Loucy (cell line): ENCODE data around the gene IQCK.

Source experiments
- H2AFZ ChIP-seq: fragments of 200-600 bp; sonication (generic); 2 replicates; pipeline ENCODE4 v1.6.0; 2016; ENCODE audit warnings: antibody characterized with exemption, mild to moderate bottlenecking, low read length, moderate library complexity
- H3F3A ChIP-seq: fragments of 200-600 bp; 2 replicates; pipeline ENCODE4 v1.6.0; 2016; ENCODE audit warnings: antibody characterized with exemption, low read depth, mild to moderate bottlenecking
- H3K27me3 ChIP-seq: fragments of 200-600 bp; sonication (generic); 2 replicates; pipeline ENCODE4 v1.6.1; 2014; ENCODE audit warnings: low read length, mild to moderate bottlenecking; ENCODE audit not compliant: insufficient read depth, poor library complexity, severe bottlenecking
- H3K36me3 ChIP-seq: fragments of 200-600 bp; sonication (generic); 2 replicates; pipeline ENCODE4 v1.6.1; 2016; ENCODE audit warnings: low read length; ENCODE audit not compliant: insufficient read depth
- H3K4me1 ChIP-seq: fragments of 200-600 bp; sonication (generic); 2 replicates; pipeline ENCODE4 v1.5.1; 2014; ENCODE audit warnings: low read length, mild to moderate bottlenecking; ENCODE audit not compliant: insufficient read depth, poor library complexity, severe bottlenecking
- H3K4me2 ChIP-seq: fragments of 200-600 bp; sonication (generic); 2 replicates; pipeline ENCODE4 v1.6.0; 2014; ENCODE audit warnings: antibody characterized with exemption, low read length, low read depth, mild to moderate bottlenecking; ENCODE audit not compliant: poor library complexity, severe bottlenecking
- H3K4me3 ChIP-seq: fragments of 200-600 bp; sonication (generic); 2 replicates; pipeline ENCODE4 v1.5.1; 2014; ENCODE audit warnings: low read length, mild to moderate bottlenecking, mixed read lengths; ENCODE audit not compliant: poor library complexity, severe bottlenecking
- H3K79me2 ChIP-seq: fragments of 200-600 bp; sonication (generic); 2 replicates; pipeline ENCODE4 v1.6.1; 2014; ENCODE audit warnings: low read length; ENCODE audit not compliant: insufficient read depth
- H3K9ac ChIP-seq: fragments of 200-600 bp; sonication (generic); 2 replicates; pipeline ENCODE4 v1.6.0; 2014; ENCODE audit warnings: mild to moderate bottlenecking, low read depth, low read length, moderate library complexity; ENCODE audit not compliant: poor library complexity, severe bottlenecking
- H3K9me2 ChIP-seq: fragments of 200-600 bp; sonication (generic); replicated peaks from 2 replicates; pipeline ENCODE4 v1.6.1; 2016; ENCODE audit warnings: low read depth, low read length, mixed read lengths
- H3K9me3 ChIP-seq: fragments of 200-600 bp; sonication (generic); 2 replicates; pipeline ENCODE4 v1.6.1; 2014; ENCODE audit warnings: mild to moderate bottlenecking, antibody characterized with exemption, low read length, low read depth; ENCODE audit not compliant: insufficient read depth
- H4K20me1 ChIP-seq: fragments of 200-600 bp; sonication (generic); 2 replicates; pipeline ENCODE4 v1.6.0; 2014; ENCODE audit warnings: antibody characterized with exemption, low read length, mild to moderate bottlenecking; ENCODE audit not compliant: insufficient read depth, poor library complexity, severe bottlenecking
- CTCF ChIP-seq: fragments of 200-600 bp; sonication (generic); conservative IDR thresholded peaks from 2 replicates; pipeline ENCODE4 v1.5.1; 2014; ENCODE audit warnings: mild to moderate bottlenecking, antibody characterized with exemption, low read length
- EZH2phosphoT487 ChIP-seq: fragments of 200-600 bp; IDR thresholded peaks from 2 replicates; pipeline ENCODE4 v1.6.1; 2018; ENCODE audit warnings: antibody characterized with exemption, mild to moderate bottlenecking, moderate library complexity, borderline replicate concordance

IQCK gene

DNA sequence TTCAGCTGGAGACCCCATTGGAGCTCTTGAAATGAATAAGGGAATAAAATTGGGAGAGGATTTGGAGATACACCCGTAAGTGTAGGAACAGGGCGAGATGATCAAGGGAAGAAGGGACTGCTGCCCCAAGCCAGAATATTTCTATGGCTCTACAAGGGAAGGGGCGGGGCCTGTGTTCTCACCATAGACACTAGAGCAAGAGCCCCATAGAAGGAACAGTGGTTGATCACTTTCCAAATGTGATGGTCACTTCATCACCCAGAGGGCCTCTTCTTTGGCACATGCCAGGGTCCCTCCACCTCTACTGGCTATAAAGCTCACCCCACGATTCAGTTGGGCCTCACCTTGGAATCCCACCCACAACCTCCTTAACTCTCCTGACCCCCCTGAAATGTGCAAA, 141.5 kb downstream of the IQCK start:
- H3K4me2 ChIP-seq, result no peak overlapping the region

DNA sequence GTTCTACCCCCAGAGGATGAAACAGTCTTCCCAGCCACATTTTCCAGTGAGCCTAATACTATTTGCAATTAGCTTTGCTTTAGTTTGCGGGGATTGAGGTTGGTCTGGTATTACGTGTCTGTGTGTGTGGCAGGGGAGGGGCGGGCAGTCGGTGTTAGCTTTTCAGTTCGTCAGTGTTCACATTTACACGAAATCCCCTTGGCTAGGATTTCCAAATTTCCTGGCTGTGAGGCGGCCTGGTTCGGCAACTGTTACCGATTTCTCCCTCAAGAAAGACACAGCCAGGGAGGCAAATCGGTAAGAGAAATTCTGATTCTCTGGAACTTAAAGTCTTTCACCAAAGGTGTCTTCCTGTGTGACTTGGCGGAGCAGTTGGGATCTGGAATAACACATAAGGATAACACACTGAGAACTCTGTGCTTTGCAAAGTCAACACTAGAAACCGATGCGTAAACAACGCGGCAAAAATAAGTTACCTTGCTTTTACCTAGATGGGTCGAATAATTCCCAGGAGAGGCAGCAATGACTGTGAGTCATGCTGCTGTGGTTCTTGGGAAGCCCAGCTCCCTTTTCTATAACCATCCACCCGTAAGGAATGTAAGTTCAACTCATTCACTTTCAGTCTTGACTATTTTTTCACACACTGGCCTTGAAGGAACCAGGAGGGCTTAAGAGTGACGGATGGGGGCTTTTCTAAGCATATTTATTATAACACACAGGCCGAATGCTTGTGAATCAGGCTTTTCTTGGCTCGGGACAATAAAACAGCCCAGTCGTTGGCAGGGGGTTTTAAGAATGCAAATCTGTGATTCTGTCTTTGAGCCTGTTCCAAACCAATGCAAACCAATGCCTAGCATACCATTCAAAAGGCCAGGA, 142.3 kb downstream of the IQCK start:
- Histone ChIP-seq H3K36me3 (no peaks in the 10 kb centered on the region), H3K9ac (no peak overlapping the region), H2AFZ (no peak overlapping the region), H3K79me2 (no peaks in the 10 kb centered on the region), H3K4me1 (no peaks in the 10 kb centered on the region), H3F3A (no peaks in the 10 kb centered on the region), H3K4me3 (no peak overlapping the region), H4K20me1 (no peaks in the 10 kb centered on the region), H3K4me2 (no peak overlapping the region), H3K27me3 (no peaks in the 10 kb centered on the region), H3K9me2 (no peaks in the 10 kb centered on the region), H3K9me3 (peaks cover 2% of the 10 kb centered on the region; the same call in 1 of the 2 replicates)
- TF ChIP-seq EZH2phosphoT487 (no peak), CTCF (no peak)

More for the DNA sequence above, 141.5 kb downstream of the IQCK start:
- Histone ChIP-seq H4K20me1 (no peaks in the 10 kb centered on the region), H3F3A (no peaks in the 10 kb centered on the region), H3K79me2 (no peaks in the 10 kb centered on the region), H3K9me2 (no peaks in the 10 kb centered on the region), H3K9ac (no peak overlapping the region), H2AFZ (no peak overlapping the region), H3K9me3 (peaks cover 2% of the 10 kb centered on the region; the same call in 1 of the 2 replicates), H3K27me3 (no peaks in the 10 kb centered on the region), H3K36me3 (no peaks in the 10 kb centered on the region), H3K4me1 (no peaks in the 10 kb centered on the region), H3K4me3 (no peak overlapping the region)
- TF ChIP-seq CTCF (no peak), EZH2phosphoT487 (no peak)

DNA sequence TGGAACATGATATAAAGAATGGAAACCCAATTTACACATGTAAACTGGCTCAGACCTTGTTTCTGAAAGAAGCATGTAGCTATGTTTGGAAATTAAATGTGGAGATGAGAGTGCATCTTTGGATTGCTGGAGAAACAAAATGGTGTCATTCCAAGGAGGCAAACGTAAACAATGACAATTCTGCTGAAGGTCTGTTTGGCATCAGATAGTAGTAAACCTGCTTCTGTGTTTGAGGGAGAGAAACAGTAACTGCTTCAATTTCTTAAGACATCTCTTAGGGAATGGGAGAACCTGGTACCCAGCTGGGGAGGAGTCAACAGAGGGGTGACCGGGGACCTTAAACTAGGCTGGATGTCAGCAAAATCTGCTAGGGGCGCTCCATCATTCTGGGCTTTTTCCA, 143.1 kb downstream of the IQCK start:
- H3K4me2 ChIP-seq, result no peak overlapping the region
- H3K9me3 ChIP-seq, result peaks cover 1% of the 10 kb centered on the region; the same call in 1 of the 2 replicates
- no peaks in the 10 kb centered on the region for H3K79me2 ChIP-seq
- H3F3A ChIP-seq, result no peaks in the 10 kb centered on the region
- no peak overlapping the region for H2AFZ ChIP-seq
- TF ChIP-seq EZH2phosphoT487 (no peak), CTCF (no peak)
- no peaks in the 10 kb centered on the region for H3K27me3 ChIP-seq
- no peaks in the 10 kb centered on the region for H3K4me1 ChIP-seq
- no peak overlapping the region for H3K4me3 ChIP-seq
- no peaks in the 10 kb centered on the region for H4K20me1 ChIP-seq
- no peaks in the 10 kb centered on the region for H3K36me3 ChIP-seq
- no peaks in the 10 kb centered on the region for H3K9me2 ChIP-seq
- no peak overlapping the region for H3K9ac ChIP-seq
